Kidney epithelial cell (primary cell): ENCODE measurements around the gene SP140. TPM values are rescaled to one million over a fixed set of nuclear protein-coding genes. Genes with fewer than 3 reads are reported as not detected.
"Not testable (repeated sequence)": the region's sequence is repeated elsewhere in the genome, so short reads cannot be mapped to it uniquely, and the experiment has no call there.

Experiments
- DNase-seq: peaks from one replicate; pipeline ENCODE4 v3.0.0-alpha.2; 2010; ENCODE audit warnings: low read depth
- H3K27me3 ChIP-seq: 2 replicates; pipeline ENCODE4 v1.6.0; 2011; ENCODE audit warnings: low read length; ENCODE audit not compliant: control insufficient read depth, insufficient read depth
- H3K36me3 ChIP-seq: 2 replicates; pipeline ENCODE4 v1.5.1; 2011; ENCODE audit warnings: low read length; ENCODE audit not compliant: control insufficient read depth, insufficient read depth
- H3K4me3 ChIP-seq: 2 replicates; pipeline ENCODE4 v1.5.1; 2011; ENCODE audit warnings: low read depth, mild to moderate bottlenecking, control low read depth, low read length
- total RNA-seq: library from RNA; depleted of rRNA; stranded (reverse); fragments of >200 nt; gene quantifications from 2 replicates; pipeline ENCODE4 v1.2.3, GENCODE V29; 2015
- TF ChIP-seq, protein P1 (sequence below): IDR thresholded peaks from 2 replicates; pipeline ENCODE4 v1.5.1; 2011; ENCODE audit warnings: mild to moderate bottlenecking, moderate library complexity, low read length, control low read depth, inconsistent platforms; ENCODE audit not compliant: insufficient read depth, poor library complexity, severe bottlenecking

SP140 gene
- total RNA-seq, 1 donor from 2014 or later = 3.6 TPM

DNA sequence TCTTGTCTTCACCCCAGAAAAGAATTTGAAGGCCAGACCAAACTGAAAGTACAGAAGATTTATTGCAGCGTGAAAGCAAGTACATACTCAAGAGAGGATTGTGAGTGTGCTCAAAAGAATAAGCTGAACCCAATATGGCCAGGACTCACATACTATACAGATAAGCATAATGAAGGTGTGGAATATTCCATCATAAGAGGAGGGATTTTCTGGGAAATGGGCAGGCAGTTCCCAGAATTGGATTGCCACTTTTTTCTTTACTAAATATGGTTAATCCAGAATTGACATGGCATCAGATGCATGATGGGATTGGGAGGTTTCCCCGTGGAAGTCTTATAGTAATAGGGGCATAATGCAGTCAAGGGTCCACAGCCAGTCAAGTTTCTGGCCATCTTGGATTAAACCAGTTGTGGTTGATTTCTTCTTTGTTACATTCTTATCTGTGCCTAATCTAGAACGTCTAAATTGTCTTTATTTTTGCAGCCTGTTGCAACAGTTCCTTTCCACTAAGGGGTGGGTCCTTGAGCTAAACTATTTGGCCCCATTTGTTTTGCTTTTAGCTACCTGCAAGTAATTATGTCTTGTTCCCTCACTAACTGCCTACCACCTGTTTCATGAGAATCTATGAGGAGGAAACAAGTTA, 110.4 kb downstream of the SP140 start:
- H3K27me3 ChIP-seq = no peaks in the 10 kb centered on the region
- no peaks in the 10 kb centered on the region for H3K36me3 ChIP-seq
- TF ChIP-seq, protein P1, sequence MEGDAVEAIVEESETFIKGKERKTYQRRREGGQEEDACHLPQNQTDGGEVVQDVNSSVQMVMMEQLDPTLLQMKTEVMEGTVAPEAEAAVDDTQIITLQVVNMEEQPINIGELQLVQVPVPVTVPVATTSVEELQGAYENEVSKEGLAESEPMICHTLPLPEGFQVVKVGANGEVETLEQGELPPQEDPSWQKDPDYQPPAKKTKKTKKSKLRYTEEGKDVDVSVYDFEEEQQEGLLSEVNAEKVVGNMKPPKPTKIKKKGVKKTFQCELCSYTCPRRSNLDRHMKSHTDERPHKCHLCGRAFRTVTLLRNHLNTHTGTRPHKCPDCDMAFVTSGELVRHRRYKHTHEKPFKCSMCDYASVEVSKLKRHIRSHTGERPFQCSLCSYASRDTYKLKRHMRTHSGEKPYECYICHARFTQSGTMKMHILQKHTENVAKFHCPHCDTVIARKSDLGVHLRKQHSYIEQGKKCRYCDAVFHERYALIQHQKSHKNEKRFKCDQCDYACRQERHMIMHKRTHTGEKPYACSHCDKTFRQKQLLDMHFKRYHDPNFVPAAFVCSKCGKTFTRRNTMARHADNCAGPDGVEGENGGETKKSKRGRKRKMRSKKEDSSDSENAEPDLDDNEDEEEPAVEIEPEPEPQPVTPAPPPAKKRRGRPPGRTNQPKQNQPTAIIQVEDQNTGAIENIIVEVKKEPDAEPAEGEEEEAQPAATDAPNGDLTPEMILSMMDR = no peak
- H3K4me3 ChIP-seq = no peak overlapping the region
- no peak for DNase-seq

DNA sequence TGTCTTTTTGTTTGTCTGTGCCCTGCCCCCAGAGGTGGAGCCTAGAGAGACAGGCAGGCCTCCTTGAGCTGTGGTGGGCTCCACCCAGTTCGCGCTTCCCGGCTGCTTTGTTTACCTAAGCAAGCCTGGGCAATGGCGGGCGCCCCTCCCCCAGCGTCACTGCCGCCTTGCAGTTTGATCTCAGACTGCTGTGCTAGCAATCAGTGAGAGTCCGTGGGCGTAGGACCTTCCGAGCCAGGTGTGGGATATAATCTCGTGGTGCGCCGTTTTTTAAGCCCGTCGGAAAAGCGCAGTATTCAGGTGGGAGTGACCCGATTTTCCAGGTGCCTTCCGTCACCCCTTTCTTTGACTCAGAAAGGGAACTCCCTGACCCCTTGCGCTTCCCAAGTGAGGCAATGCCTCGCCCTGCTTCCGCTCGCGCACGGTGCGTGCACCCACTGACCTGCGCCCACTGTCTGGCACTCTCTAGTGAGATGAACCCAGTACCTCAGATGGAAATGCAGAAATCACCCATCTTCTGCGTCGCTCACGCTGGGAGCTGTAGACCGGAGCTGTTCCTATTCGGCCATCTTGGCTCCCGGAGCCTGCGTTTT, 116.5 kb downstream of the SP140 start:
- H3K36me3 ChIP-seq, H3K27me3 ChIP-seq, DNase-seq, H3K4me3 ChIP-seq: not testable (repeated sequence)

DNA sequence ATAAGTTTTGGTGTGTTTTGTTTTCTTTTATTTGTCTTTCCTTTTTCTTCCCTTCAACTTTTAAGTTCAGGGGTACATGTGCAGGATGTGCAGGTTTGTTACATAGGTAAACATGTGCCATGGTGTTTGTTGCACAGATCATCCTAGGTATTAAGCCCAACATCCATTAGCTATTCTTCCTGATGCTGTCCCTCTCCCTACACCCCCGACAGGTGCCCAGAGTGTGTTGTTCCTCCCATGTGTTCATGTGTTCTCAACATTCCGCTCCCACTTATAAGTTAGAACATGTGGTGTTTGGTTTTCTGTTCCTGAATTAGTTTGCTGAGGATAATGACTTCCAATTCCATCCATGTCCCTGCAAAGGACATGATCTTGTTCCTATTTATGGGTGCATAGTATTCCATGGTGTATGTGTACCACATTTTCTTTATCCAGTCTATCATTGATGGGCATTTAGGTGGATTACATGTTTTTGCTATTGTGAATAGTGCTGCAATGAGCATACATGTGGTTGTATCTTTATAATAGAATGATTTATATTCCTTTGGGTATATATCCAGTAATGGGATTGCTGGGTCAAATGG, 117.6 kb downstream of the SP140 start:
- not testable (repeated sequence) for H3K4me3 ChIP-seq, H3K36me3 ChIP-seq, H3K27me3 ChIP-seq, DNase-seq

DNA sequence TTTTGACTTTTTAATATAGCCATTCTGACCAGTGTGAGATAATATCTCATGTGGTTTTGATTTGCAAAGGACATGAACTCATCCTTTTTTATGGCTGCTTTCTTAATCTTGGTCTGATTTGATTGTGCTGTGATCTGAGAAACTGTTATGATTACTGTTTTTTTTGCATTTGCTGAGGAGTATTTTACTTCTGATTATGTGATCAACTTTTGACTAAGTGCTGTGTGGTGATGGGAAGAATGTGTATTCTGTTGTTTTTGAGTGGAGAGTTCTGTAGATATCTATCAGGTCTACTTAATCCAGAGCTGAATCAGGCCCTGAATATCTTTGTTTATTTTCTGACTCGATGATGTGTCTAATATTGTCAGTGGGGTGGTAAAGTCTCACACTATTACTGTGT, 118.2 kb downstream of the SP140 start:
- H3K27me3 ChIP-seq = no peaks in the 10 kb centered on the region
- no peaks in the 10 kb centered on the region for H3K36me3 ChIP-seq
- TF ChIP-seq, protein P1 = no peak
- DNase-seq = no peak
- no peak overlapping the region for H3K4me3 ChIP-seq

DNA sequence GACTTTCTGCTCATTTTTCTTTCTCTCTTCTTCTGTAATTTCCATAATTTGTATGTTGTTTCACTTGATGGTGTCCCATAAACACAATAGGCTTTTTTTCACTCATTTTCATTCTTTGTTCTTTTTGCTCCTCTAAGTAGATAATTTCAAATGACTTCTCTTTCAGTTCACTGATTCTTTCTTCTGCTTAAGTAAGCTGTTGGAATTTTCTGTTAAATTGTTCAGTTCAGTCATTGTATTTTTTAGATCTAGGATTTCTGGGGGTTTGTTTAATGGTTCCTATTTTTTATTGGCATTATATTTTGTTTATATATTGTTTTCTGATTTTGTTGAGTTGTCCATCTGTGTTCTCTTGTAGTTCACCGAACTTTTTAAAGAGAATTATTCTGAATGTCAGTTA, 120.9 kb downstream of the SP140 start:
- TF ChIP-seq, protein P1 = no peak
- DNase-seq = no peak
- Histone ChIP-seq H3K36me3 (no peaks in the 10 kb centered on the region), H3K4me3 (no peak overlapping the region), H3K27me3 (no peaks in the 10 kb centered on the region)

DNA sequence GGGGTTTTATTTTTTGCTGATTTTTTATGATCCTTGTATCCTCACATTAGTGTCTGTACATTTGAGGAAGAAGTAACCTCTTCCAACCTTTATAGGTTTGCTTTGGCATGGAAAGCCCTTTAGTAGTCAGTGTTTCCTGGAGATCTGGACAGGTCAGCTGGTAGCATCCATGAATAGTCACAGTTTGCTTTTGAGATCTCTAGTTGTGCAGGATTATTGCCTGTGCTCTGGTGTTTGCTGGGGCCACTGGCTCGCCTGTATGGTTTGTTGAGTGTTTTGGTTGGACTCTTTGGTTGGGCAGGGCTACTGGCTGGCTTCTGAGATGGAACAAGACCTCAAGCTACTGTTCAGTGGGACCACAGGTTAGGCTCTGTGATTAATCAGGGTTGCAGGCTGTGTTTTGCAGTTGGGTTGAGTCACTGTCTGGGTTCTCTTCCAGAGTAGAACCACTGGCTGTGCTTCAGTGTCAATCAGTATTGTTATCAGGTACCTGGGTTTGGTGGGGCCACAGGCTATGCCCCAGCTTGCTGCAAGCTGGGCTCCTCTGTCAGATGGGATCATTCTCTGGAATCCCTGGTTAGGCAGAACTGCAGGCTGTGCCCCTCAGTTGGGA, 121.5 kb downstream of the SP140 start:
- no peaks in the 10 kb centered on the region for H3K27me3 ChIP-seq
- TF ChIP-seq, protein P1 = no peak
- H3K36me3 ChIP-seq = no peaks in the 10 kb centered on the region
- no peak overlapping the region for H3K4me3 ChIP-seq
- DNase-seq = no peak
